DOHH2 (cell line): ENCODE results near the gene CTDSPL2.

Source experiments
- EZH2phosphoT487 ChIP-seq: fragments of 200-600 bp; sonication (generic); IDR thresholded peaks from 2 replicates; pipeline ENCODE4 v1.6.1; 2017; ENCODE audit warnings: borderline replicate concordance, mild to moderate bottlenecking, antibody characterized with exemption, low read length, moderate library complexity, mixed read lengths
- TF ChIP-seq, protein P1 (sequence below): fragments of 200-600 bp; sonication (generic); IDR thresholded peaks from one replicate; pipeline ENCODE4 v1.5.1; 2014; ENCODE audit warnings: antibody characterized with exemption, mild to moderate bottlenecking, low read depth, low read length; ENCODE audit not compliant: poor library complexity, severe bottlenecking

DNA sequence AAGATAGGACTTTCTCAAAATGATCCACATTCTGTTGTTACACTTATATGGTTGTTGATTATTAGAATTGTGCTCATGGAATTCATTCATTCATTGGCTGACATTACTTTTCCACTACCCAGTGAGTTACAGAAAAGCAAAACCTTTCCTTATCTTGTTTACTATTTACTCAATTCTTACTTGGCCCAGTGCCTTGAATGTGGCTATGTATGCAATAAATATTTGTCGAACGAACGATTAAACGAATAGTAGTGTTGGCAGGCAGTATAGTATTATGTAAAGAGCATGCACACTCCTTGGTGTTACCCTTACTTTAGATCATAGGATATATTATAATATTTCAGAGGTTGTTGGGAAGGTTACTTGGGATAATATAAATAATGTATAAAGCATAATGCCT, 31.0 kb downstream of the CTDSPL2 start:
- TF ChIP-seq, protein P1, sequence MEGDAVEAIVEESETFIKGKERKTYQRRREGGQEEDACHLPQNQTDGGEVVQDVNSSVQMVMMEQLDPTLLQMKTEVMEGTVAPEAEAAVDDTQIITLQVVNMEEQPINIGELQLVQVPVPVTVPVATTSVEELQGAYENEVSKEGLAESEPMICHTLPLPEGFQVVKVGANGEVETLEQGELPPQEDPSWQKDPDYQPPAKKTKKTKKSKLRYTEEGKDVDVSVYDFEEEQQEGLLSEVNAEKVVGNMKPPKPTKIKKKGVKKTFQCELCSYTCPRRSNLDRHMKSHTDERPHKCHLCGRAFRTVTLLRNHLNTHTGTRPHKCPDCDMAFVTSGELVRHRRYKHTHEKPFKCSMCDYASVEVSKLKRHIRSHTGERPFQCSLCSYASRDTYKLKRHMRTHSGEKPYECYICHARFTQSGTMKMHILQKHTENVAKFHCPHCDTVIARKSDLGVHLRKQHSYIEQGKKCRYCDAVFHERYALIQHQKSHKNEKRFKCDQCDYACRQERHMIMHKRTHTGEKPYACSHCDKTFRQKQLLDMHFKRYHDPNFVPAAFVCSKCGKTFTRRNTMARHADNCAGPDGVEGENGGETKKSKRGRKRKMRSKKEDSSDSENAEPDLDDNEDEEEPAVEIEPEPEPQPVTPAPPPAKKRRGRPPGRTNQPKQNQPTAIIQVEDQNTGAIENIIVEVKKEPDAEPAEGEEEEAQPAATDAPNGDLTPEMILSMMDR = no peak
- TF ChIP-seq EZH2phosphoT487 = no peak
